Embryonic facial prominence (tissue), 1 donor: ENCODE data around the gene DOHH.

Experiments used
- DNase-seq: peaks from one replicate; pipeline ENCODE4 v3.0.0-alpha.2; 2016; ENCODE audit errors: extremely low spot score

DOHH gene

GRCh38 chr19:3500429-3501101 is at the start of gene DOHH:
DOHH (minus strand) TSS chr19:3500674; CDS start chr19:3496814, 3,860 bp downstream.
- DNase-seq: peak; percentile 94

- DNase-seq: no peak
These were observed 49.3 kb upstream of the DOHH start for GRCh38 chr19:3549816-3550215.

GRCh38 chr19:3548606-3549005 is 48.1 kb upstream of the DOHH start:
- no peak for DNase-seq

GRCh38 chr19:3547767-3548282 is 47.4 kb upstream of the DOHH start:
- DNase-seq: no peak

GRCh38 chr19:3547301-3547731 is 46.8 kb upstream of the DOHH start:
- DNase-seq: no peak

GRCh38 chr19:3546119-3546518 is 45.6 kb upstream of the DOHH start:
- no peak for DNase-seq

GRCh38 chr19:3545669-3546034 is 45.2 kb upstream of the DOHH start:
- no peak for DNase-seq

- no peak for DNase-seq
These were observed 44.5 kb upstream of the DOHH start for GRCh38 chr19:3544742-3545668.

GRCh38 chr19:3544058-3544376 is 43.5 kb upstream of the DOHH start:
- DNase-seq: no peak

- DNase-seq: no peak
These were observed 42.9 kb upstream of the DOHH start for GRCh38 chr19:3543150-3544057.

GRCh38 chr19:3539756-3540118 is 39.3 kb upstream of the DOHH start:
- no peak for DNase-seq

- DNase-seq: no peak
These were observed 38.7 kb upstream of the DOHH start, which contains the start of gene TEKTIP1 for GRCh38 chr19:3538965-3539755. TEKTIP1 (plus strand) TSS chr19:3539174; CDS start chr19:3539178, 4 bp downstream.

GRCh38 chr19:3538258-3538929 is 37.9 kb upstream of the DOHH start:
- DNase-seq: no peak

GRCh38 chr19:3537438-3538240 is 37.2 kb upstream of the DOHH start:
- DNase-seq: no peak

GRCh38 chr19:3537101-3537437 is 36.6 kb upstream of the DOHH start:
- no peak for DNase-seq

- DNase-seq: no peak
These were observed 36.1 kb upstream of the DOHH start for GRCh38 chr19:3536429-3537100.

- no peak for DNase-seq
These were observed 35.5 kb upstream of the DOHH start for GRCh38 chr19:3535981-3536380.

GRCh38 chr19:3535563-3535965 is 35.1 kb upstream of the DOHH start:
- DNase-seq: no peak

GRCh38 chr19:3535235-3535535 is 34.7 kb upstream of the DOHH start:
- DNase-seq: no peak
